Activated CD8-positive, alpha-beta memory T cell treated with anti-CD3 and anti-CD28 coated beads, Interleukin-2, amount 50 U/mL, for 1 hour (primary cell): ENCODE results near the gene CTSD.

ENCODE experiments used
- DNase-seq: peaks from one replicate; pipeline ENCODE4 v3.0.0-alpha.2; 2020; ENCODE audit errors: extremely low read depth

CTSD gene

DNA sequence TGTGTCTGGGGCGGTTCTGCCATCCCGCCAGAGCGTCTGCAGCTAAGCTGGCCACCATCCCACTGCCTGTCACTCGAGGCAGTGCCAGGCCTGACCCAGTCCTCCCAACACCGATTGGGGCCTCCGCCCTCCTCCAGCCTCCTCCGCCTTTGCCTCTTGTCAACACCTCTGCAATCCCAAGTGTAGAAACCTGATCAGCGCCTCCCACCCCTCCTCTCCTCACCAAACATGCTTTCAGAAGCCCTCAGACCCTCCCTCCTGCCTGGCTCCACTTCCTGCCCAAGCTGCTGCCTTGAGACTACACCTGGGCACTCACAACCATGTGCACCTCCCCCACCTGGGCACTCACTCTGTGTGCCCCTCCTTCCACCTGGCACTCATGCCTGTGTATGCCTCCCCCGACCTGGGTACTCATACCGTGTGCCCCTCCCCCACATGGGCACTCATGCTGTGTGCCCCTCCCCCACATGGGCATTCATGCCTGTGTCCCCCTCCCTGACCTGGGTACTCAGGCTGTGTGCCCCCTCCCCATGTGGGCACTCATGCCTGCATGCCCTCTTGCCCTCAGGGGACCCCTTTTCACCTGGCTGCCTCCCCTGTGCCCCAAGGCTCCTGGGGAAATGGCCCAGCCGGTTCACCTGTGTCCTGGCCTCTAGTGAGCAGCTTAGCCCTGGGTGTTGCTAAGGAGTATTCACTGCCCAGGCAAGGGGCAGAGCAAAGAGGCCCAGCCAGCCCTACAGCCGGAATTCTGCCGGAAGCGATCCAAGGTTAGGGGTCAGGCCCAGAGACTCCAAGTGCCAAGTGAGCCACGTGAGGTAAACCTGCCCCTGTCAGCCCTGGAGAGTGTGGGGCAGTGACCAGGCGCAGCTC lies 7.8 kb downstream of the CTSD start:
- DNase-seq, result no peak

DNA sequence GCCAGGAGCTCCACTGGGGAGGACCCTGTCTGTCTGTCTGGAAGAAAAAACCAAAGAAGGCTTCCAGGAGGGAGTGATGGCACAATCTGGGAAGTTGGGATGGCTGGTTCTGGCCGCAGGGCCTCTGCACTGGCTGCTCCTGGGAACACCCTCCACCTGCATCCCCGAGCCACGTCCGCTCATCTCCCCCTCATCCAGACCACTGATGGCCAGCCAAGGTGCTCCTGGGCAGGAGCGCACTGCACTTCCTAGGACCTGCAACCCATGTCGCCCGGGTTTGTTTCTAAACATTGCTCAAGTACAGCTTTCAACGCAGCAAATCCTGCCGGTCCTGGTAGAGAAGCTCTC lies 8.4 kb downstream of the CTSD start:
- DNase-seq, result no peak

DNA sequence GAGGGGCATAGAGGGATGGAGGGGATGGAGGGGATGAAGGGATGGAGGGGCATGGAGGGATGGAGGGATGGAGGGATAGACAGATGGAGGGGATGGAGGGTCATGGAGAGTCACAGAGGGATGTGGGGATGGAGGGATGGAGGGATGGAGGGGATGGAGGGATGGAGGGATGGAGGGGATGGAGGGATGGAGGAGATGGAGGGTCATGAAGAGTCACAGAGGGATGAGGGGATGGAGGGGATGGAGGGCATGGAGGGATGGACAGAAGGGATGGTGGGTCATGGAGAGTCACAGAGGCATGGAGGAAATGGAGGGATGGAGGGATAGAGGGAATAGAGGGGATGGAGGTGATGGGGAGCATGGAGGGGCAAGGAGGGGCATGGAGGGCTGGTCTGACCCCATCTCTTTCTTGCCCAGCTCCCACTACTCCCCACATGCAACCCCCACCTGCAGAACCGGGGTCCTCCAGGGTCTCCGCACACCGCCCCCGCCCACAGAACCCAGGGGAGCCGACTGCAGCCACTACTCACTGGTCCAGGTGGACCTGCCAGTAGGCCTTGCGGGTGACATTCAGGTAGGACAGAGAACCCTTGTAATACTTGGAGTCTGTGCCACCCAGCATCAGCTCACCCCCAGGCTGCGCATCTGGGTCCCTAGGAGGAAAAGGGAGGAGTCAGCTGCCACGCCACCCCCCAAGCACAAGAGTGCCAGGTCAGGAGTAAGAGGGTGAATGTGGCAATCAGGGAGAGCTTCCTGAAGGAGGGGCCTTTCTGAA lies 9.2 kb downstream of the CTSD start:
- no peak for DNase-seq

DNA sequence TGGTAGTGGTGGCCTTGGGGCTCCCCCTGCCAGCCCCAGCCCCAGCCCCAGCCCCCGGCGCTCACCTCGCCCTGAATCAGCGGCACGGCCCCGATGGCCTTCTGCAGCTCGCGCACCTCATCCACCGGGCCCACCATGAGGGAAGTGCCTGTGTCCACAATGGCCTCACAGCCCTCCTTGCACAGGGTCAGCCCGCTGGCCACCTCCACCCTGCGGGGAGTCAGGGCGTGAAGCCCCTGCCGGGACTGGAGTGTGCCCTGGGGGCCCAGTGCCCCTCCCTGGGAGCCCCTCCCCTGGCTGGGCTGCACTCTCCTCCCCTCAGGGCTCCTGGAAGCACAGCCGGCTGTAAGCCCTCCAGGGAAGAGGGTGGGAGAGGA lies 9.8 kb downstream of the CTSD start:
- DNase-seq, result no peak

DNA sequence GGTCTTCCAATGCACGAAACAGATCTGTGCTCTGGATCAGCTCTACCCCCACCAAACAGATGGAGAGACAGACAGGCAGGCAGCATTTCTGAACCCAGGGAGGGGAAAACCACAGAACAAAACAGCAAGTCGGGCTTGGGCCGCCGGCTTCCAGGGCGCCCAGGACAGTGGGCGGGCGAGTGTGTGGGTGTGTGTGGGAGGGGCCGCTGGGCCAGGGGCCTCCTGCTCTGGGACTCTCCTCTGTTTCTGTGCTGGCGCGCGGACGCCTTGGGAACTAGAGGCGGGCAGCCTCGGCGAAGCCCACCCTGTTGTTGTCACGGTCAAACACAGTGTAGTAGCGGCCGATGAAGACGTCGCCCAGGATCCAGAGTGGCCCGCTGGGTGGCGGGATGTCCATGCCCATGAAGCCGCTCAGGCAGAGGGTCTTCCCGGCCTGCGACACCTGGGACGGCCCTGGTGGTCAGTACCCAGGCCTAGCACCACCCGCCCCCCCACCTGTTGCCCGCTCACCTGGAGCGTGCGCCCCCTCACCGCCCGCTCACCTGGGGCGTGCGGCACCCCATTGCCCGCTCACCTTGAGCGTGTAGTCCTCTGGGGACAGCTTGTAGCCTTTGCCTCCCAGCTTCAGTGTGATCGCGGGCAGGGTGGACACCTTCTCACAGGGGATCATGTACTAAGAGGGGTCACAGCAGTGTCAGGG lies 10.3 kb downstream of the CTSD start:
- DNase-seq, result no peak

DNA sequence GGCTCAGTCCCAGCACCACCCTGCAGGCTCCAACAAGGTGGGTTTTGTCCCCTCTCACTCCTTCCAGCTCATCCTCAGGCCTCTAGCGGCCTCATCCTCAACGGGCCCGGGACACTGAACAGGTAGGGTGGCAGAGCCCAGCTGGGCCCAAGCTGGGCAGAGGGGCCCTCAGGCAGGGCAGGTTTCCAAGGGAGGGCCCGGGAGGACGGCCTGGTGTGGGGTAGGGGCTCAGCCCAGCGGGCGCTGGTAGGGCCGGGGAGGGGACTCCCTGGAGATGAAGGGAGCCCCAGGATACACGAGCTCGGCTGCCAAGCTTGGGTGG lies 10.9 kb downstream of the CTSD start:
- DNase-seq, result no peak

- no peak for DNase-seq
Measured at GRCh38 chr11:1751999-1752906, 11.5 kb downstream of the CTSD start.

DNA sequence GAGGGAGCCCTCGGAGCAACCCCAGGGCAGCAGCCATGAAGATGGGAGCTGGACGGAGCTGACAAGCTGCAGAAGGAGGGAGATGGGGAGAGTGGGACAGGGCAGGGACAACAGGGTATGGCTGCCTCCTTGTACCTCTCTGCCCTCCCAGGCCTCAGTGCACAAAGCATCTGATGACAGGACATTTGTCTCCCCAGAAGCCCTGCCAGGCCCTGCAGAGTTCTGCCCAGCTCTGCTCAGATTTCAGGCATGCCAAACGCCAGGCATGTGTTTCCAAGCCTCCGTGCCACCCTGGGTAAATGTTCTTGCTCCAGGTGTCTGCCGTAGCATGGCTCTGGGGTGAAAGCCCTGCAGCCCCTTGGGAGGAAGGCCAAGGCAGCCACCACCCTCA lies 12.2 kb downstream of the CTSD start:
- DNase-seq, result no peak

- DNase-seq, result no peak
Measured at GRCh38 chr11:1750840-1751530, 12.7 kb downstream of the CTSD start.

- no peak for DNase-seq
Measured at GRCh38 chr11:1750481-1750839, 13.3 kb downstream of the CTSD start, which contains the start of gene IFITM10. Gene IFITM10, minus strand, starts transcription at chr11:1750595. Its CDS starts 153 bp downstream, at chr11:1750442.

GRCh38 chr11:1749395-1750351 lies 14.1 kb downstream of the CTSD start:
- no peak for DNase-seq

- no peak for DNase-seq
Measured at GRCh38 chr11:1748636-1749394, 14.9 kb downstream of the CTSD start.

DNA sequence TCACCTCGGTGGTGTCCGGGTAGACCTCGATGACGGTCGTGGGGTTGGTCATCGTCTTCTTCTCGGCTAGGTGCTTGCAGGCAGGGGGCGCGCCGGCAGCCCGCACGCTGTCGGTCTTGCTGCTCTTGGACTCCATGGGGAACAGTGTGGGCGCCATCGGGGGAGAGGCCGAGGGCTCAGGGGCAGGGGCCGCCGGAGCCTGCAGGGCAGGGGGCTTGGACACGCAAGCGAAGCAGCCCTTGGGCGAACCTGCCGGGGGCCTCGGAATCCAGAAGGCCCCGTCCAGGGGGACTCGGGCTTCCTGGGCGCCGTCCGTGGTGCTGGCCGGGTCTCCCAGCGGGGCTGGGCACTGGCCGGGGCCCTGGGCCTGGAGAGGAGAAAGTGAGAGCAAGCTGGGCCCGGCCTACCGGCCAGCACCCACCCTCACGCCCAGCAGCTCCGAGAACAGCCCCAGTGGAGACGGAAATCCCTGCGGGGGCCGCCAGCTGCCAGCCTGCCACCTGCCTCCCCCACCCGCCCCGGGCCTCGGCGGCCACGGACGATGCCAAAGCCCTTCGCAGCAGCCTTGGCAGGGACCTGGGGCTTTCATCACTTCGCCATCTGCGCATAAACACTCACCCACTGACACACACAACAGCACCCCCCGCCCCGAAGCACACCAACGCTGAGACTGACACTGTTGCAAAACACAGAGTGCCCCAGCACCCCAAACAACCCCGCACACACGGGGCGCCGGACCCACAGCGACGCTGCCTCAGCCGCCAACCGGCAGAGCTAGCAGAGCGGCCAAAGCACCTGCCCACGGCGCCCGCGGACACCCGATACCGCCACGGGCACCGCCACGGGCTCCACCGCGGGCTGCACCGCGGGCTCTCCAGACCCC lies 15.7 kb downstream of the CTSD start:
- DNase-seq, result no peak

GRCh38 chr11:1746956-1747752 lies 16.6 kb downstream of the CTSD start:
- DNase-seq, result no peak

- no peak for DNase-seq
Measured at GRCh38 chr11:1746511-1746931, 17.2 kb downstream of the CTSD start.

- no peak for DNase-seq
Measured at GRCh38 chr11:1745701-1746320, 17.9 kb downstream of the CTSD start.
